HL-60 (cell line): ENCODE results near the gene PDE4B.

Experiments
- CTCF ChIP-seq: IDR thresholded peaks from one replicate; pipeline ENCODE4 v1.5.1; 2011; ENCODE audit warnings: low read length, control low read depth, inconsistent platforms; ENCODE audit not compliant: insufficient read depth
- GABPA ChIP-seq: IDR thresholded peaks from 2 replicates; pipeline ENCODE4 v1.6.1; 2012; ENCODE audit warnings: low read depth
- POLR2AphosphoS5 ChIP-seq: IDR thresholded peaks from 2 replicates; pipeline ENCODE4 v1.6.1; 2012; ENCODE audit warnings: low read depth
- TF ChIP-seq, protein P1 (sequence below): IDR thresholded peaks from 2 replicates; pipeline ENCODE4 v1.6.1; 2012; ENCODE audit warnings: low read depth; ENCODE audit not compliant: insufficient replicate concordance

GRCh38 chr1:65830306-65830705 is 37.6 kb downstream of the PDE4B start:
- no peak for TF ChIP-seq CTCF
- TF ChIP-seq POLR2AphosphoS5: no peak
- TF ChIP-seq, protein P1, sequence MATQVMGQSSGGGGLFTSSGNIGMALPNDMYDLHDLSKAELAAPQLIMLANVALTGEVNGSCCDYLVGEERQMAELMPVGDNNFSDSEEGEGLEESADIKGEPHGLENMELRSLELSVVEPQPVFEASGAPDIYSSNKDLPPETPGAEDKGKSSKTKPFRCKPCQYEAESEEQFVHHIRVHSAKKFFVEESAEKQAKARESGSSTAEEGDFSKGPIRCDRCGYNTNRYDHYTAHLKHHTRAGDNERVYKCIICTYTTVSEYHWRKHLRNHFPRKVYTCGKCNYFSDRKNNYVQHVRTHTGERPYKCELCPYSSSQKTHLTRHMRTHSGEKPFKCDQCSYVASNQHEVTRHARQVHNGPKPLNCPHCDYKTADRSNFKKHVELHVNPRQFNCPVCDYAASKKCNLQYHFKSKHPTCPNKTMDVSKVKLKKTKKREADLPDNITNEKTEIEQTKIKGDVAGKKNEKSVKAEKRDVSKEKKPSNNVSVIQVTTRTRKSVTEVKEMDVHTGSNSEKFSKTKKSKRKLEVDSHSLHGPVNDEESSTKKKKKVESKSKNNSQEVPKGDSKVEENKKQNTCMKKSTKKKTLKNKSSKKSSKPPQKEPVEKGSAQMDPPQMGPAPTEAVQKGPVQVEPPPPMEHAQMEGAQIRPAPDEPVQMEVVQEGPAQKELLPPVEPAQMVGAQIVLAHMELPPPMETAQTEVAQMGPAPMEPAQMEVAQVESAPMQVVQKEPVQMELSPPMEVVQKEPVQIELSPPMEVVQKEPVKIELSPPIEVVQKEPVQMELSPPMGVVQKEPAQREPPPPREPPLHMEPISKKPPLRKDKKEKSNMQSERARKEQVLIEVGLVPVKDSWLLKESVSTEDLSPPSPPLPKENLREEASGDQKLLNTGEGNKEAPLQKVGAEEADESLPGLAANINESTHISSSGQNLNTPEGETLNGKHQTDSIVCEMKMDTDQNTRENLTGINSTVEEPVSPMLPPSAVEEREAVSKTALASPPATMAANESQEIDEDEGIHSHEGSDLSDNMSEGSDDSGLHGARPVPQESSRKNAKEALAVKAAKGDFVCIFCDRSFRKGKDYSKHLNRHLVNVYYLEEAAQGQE: no peak
- TF ChIP-seq GABPA: no peak
